SH-SY5Y (cell line): ENCODE results near the gene ATP1A1.

Experiments used
- GATA2 ChIP-seq: IDR thresholded peaks from 2 replicates; pipeline ENCODE4 v1.6.1; 2011; ENCODE audit warnings: mild to moderate bottlenecking, low read depth, low read length
- GATA3 ChIP-seq: IDR thresholded peaks from 2 replicates; pipeline ENCODE4 v1.6.1; 2011; ENCODE audit warnings: low read depth, mild to moderate bottlenecking, low read length, moderate library complexity

ATP1A1 gene

DNA sequence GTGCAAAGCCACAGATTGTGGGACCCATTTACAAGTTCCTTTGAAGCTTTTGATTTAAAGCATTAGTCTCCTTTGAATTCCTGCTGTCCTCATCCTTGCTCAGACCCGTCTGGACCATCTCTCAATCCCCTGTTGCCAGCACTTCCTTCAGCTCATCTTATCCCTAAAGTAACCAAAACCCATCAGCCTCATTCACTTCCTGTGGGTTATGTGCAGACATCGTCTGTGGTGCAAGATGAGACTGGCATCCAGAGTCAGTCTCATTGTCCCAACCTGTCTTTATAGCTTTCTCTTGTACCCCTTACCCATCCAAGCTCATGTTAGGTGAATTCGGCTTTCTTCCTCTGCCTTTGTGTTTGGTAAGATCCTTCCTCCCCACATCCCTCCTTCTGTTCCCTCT, 29.3 kb downstream of the ATP1A1 start:
- no peak for TF ChIP-seq GATA2

DNA sequence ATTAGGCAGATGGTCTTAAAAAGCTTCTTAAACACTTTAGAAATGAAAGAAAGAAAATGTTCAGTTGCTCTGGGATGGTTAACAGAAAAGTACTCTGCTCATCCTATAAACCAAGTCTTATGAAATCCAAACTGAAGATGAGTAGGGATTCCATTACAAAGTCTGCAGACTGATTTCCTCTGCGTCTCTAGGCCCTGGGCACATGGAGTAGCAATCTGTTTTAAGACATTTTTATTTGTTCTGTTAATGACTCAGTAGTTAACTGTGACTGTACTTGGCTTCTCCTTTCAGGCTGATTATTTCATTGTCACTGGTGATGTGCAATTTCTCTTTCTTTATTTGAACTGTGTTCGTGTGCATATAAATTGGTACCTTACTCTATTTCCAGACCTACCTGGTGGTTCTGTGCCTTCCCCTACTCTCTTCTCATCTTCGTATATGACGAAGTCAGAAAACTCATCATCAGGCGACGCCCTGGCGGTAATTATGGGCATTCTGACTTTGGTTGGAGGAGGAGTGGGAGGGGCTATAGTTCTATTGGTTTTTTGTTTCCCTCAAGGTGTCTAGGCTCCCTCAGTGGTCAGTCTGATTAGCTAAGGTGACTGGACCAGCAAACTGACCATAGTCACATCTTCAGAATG, 30.6 kb downstream of the ATP1A1 start:
- TF ChIP-seq GATA3, result no peak
- no peak for TF ChIP-seq GATA2

DNA sequence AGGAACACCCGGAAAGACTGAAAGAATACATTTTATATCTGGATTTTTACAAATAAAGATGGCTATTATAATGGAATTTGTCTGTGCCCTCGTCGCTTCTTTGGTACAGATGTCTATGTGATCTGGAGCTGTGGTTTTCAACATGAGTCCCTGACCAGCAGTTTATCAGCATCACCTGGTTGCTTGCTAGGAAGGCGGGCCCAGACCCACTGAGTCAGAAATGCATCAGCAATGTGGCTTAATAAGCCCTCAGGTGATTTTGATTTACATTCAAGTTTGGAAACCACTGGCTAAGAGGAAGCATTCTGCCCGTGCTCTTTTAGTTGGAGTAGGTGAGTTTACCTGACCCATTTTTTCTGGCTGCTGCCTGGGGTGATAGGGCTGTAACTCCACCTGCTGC, 31.7 kb downstream of the ATP1A1 start:
- TF ChIP-seq GATA3 (no peak), GATA2 (no peak)

DNA sequence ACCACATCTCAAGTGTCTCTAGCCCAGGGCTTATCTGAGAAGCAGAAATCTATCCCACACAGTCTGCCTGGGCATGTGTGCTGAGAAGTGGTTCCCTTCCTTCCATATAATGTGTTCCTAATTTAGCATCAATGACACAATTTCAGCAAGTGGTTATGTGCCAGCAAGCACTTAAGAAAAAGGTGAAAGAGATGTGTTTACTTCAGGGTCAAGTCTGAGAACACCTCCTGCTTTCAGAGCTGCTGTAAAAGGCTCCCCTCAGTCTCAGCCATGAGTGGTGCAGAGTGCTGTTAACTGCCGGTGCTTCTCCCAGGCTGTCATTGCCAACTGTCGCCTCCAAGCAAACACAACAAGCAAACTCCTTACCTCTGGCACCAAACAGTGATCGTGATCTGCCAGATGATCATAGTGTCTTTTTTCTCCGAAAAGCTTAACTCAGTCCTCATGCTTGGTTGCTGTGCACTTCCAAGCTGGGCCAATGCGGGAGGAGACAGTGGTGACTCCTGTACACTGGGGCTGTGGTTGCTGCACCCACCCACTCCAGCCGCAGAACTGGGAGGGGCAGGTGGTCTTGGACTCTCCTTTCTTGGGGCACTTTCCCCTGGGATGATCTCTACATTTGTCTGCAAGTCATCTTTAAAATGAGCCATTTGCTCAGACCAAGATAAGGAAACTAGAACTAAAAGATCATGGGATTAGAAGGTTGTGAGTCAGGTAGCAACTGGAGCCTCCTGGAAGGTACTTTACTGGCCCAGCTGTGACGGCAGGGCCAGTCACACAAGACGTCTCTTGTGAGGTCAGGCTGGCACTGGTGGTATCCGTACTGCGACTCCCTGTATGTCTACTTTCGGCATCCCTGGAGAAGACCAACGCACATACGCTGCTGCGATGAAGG, 32.4 kb downstream of the ATP1A1 start:
- TF ChIP-seq GATA2 (no peak), GATA3 (no peak)

DNA sequence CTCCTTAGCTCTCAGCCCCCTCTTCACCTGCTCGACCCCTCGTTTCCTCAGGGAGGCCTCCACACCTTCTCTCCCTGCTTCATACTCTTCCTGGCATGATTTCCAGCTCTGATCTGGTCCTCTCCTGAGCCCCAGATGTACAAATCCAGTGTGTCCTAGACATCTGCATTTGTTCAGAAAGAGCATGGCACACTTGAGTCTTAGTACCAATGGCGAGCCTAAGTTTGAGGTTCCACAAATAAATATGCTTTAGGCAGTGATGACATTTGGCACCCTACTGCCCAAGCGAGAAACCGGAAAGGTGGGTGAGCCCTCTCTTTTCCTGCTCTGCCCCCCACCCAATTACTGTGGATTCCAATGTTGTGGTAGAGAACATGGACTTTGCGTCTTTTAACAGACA, 34.0 kb downstream of the ATP1A1 start:
- TF ChIP-seq GATA3 (no peak), GATA2 (no peak)

DNA sequence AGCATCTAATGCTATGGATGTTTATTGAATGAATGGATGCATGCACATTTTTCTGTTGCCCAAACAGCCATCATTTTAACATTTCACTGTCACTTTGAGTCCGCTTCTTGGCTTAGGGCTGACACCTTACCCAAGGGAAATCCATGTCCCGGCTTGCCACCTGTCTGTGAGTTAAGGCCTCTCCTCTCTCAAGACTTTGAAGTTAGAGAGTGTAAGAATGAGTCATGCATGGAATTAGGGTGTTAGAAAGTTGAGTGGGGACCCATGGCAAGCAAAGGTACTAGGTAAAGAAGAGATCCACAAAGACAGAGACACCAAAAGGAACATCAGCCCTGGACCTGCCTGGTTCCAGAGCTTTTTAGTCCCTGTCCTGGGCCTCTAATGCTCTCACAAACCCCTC, 35.1 kb downstream of the ATP1A1 start:
- no peak for TF ChIP-seq GATA2
- TF ChIP-seq GATA3, result no peak

DNA sequence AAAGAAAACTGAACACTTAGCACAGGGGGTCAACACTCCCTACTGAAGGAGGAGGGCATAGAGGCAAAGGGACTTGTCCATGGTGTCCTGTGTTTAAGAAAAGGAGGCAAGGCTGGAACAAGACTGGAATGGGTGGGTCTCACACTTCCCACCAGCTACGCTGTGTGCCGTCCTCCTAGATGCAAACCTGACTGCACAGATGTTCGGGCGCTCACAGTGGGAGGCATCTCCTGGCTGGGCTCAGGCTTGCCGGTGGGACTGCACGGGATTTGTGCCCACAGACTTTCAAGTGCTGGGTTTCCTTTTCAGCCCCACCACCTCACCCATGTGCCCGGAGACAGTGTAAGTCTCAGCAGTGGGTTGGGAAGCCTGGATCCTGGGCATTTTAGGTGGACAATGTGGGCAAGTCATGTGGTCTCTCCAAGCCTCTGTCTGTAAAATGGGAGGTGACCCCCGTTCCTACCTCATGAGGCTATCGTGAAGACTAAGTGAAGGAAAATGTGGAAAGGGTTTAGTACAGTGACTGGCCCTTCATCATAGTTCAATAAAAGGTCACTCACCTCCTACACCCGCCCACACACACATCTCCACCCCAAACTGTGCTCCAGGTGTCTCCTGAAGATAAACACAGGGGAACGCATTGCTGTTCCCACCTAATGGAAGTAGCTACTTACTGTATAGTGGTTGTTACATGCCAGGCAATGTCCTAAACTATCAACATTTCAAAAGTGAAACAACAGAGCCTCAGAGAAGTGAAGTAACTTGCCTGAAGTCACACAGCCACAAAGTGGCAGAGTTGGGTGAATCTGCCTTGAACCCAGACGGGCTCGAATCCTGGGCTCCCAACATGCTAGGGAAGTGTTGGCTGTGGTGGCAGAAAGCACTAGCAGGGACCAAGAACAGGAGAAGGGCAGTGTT, 36.0 kb downstream of the ATP1A1 start:
- no peak for TF ChIP-seq GATA3
- no peak for TF ChIP-seq GATA2

DNA sequence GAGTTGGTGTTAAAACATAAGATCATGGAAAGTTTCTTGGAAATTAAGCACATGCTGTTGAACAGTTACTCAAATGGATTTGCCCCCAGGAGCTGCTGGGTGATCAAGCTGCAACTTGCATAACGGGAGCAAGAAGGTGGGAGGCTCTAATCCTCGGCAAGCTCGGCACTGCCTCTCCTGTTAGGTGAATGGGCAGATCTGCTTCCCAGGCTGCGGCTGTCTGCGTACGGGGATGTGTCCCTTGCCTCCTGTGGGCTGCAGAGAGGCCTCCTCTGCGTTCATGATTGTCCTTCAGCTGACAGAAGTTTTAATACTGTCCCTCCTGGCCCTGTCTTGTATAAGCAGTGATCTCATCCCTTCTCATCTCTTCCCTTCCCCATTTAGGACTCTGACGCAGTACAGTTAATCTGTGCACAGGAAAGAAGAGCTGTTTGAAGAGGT, 36.7 kb downstream of the ATP1A1 start:
- no peak for TF ChIP-seq GATA3
- TF ChIP-seq GATA2, result no peak

DNA sequence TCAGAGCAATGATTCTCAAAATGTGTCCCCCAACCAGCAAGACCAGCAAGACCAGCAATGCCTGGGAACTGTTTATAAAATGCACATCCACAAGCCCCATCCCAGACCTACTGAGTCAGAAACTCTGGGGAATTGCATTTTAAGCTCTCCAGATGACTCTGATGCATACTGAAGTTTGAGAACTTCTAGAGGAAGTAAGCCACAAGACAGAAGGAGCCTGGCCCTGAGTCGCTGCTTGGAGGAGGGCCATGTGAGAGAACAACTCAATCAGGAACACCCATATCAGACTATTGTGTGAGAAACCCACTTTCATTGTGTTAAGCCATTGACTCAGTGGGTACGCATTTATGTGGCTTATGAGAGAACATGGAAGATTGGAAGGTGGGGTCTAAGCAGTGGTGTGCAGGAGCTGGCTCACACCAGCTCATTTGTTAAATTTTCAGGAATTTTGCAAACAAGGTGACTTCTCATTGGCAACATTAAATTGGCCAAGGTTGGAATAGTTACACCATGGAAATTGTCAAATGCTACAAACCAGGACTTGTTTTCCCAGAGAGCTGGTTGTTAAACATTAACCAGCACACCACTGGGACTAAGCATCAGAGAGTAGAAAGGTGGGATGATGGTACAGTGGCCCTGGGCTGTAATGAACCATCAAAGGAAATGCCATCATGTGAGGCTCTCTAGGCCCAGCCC, 38.9 kb downstream of the ATP1A1 start:
- no peak for TF ChIP-seq GATA2
- no peak for TF ChIP-seq GATA3

DNA sequence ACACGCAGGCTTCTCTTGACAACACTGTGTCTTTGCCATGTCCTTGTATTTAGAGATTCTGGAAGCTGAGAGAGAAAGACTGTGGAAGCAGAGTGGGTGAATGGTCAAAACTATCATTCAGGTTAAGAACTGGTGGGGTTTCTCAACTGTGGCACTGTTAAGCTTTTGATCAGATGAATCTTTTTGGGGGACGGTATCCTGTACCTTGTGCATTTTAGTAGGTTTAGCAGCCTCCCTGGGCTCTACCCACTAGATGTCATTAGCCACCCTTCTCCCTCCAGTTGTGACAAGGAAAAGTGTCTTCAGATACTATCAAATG, 39.4 kb downstream of the ATP1A1 start:
- no peak for TF ChIP-seq GATA3
- TF ChIP-seq GATA2, result no peak

DNA sequence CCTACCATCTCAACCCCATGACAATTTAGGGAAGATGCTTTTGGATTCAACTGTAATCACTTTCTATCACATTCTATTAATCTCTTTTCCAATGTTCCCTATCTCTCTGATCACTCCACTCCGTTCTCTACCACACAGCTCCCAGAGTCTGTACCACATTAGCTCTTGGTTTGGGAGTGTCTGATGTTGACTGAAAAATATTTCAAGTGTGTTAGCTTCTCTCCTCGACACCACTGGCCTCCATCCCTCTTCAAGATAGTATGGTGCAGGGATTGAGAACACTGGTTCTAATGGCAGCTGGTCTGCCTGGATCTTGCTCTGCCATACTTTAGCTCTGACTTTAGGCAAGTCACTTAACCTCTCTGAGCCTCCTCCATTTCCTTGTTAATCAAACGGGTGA, 39.9 kb downstream of the ATP1A1 start:
- TF ChIP-seq GATA2 (no peak), GATA3 (no peak)

DNA sequence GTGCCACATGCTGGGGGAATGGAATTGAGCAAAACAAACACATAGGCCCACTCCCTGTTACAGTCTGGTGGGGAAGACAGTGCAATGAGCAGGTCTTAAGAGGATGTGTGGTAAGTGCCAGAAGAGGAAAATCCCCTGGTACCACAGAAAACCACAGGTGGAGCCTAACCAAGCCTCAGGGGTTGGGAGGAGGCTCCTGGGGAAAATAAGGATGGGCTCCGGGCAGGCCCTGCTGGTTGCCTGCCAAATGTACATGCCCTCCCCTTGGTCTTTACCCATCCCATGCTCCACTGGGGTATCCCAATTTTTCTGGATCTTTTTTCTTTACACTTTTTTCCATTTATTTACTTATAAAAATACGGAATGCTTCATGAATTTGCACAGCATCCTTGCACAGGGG, 40.4 kb downstream of the ATP1A1 start:
- TF ChIP-seq GATA2 (no peak), GATA3 (no peak)

DNA sequence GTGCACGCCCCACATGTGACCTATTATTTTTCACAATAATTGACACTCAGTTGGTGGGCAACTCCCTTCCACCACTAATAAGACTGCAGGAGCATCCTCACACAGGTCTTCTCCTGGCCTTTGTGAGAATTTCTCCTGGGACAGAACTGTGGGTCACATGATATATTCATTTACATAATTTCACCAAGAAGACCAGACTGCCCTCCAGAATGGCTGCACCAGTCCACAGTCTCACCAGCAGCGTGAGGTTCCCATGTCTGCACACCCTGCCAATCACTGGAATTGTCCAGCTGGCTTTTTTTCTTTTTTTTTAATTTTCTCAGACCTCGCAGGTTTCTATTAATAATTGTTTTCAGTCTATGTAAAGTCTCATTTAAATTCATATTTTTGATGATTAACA, 41.3 kb downstream of the ATP1A1 start:
- TF ChIP-seq GATA2 (no peak), GATA3 (no peak)

DNA sequence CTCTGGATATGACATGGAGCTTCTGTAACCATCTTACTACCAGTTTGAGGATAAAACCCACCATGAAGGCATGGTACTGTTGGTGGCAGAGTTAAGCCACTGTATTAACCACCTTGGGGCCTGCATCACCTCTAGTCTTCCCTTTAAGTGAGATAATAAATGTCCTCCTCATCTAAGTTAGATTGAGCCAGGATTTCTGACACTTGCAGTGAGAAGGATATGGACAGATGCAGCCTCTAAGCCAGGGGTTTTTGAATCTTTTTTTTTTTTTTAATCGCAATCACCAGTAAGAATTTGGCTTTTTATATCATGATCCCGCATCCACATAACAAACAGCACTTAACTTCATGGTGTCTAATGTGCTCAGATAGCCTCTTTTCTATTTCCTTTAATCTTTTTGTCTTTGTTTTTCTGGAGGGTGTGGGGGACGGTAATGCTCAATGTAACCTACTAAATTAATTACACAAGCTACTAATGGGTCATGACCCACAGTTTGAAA, 42.2 kb downstream of the ATP1A1 start:
- TF ChIP-seq GATA2, result no peak
- no peak for TF ChIP-seq GATA3
